Kidney tubule cell (primary cell): ENCODE data around the gene KAZN.
A peak's percentile ranks its signal among the peaks of the same experiment; 100 is the strongest.

ENCODE experiments used
- DNase-seq: peaks from one replicate; pipeline ENCODE4 v3.0.0-alpha.2; 2018; ENCODE audit warnings: low spot score

The KAZN gene

DNA sequence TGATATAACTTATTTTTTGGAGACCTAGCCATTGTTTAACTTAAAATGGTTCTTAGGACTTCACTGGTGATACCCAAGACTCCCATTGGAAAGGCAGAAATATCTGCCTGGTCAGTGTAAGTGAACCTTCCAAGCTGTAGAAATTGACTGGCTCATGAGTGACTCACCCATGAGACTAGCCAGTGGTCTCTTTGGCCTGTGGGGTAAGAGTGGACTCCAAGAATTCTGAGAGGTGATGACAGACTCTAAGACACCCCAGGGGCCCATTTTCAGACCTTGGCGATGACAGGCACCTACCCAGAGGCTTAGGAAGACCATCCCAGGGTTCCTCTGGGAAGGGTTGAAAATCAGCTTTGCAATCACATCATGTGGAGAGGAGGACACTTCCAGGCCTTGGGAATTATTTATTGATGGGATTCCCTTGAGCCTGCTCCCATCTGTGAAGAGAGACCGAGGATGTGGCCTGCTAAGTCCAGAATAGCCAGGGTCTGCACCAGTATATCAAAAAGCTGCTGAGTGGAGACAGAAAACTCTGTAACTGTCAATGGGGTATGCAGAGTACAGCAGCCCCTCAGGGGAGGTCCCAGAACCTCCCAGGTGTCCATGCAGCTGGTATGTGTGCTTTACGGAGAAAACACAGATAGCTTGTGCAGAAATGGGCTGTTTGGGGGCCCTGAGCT is 78.9 kb downstream of the KAZN start:
- peak; percentile 20 for DNase-seq

DNA sequence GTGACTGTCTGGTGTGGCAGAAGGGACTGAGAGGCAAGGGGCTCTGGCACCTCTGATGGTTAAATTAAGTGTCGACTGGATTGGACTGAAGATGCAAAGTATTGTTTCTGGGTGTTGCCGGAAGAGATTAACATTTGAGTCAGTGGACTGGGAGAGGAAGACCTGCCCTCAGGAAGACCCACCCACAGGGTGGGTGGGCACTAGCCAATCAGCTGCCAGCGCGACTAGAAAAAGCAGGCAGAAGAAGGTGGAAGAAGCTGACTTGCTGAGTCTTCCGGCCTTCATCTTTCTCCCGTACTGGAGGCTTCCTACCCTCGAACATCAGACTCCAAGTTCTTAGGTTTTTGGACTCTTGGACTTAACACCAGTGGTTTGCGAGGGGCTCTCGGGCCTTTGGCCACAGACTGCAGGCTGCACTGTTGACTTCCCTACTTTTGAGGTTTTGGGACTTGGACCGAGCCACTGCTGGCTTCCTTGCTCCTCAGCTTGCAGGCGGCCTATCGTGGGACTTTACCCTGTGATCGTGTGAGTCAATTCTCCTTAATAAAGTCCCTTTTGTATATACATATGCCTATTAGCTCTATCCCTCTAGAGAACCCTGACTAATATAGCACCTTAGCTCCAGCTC is 79.6 kb downstream of the KAZN start:
- no peak for DNase-seq

DNA sequence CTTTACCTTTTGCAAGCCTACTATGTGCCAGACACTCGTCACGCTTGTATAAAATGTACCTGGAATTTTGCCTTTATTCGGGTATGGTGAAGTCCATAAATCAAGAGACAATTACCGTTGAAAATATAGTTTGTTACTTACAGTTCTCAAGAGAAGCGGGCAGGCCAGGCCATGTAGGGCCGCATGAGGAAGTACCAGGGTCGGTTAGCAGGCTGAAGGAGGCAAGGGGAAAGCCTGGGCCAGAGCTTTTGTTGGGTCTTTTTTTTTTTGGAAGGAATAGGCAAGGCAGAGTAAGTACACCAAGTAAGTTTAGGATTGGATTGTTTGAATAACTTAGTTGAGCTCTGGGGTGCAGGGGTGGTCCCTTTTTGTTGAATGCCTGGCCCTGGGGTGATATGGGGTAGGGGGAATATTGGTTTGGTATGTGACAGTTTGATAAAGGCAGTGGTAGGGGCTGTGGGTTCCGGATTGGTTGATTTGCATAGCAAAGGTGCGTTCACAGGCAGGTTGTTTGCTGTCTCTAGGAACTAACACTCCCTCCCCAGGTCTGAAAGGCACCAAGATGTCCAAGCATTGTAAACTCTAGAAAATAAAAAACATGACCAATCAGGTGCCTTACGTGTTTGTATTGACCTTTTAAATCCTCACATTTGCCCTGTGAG is 80.7 kb downstream of the KAZN start:
- DNase-seq, result no peak

DNA sequence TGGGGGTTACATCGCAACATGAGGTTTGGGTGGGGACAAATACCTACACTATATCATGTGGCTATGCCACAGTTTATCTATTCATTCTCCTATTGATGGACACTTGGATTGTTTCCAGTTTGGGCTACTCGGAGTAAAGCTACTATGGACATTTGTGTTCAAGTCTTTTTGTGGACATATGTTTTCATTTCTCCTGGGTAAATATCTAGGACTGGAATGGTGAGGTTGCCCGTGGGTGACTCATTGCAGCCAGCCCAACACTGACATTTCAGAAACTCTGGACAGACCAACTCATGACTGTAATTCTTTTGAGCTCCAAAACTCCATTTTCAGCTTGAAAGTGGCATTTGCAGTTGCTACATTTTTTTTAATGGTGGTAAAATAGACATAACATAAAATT is 82.7 kb downstream of the KAZN start:
- DNase-seq, result peak; percentile 49

DNA sequence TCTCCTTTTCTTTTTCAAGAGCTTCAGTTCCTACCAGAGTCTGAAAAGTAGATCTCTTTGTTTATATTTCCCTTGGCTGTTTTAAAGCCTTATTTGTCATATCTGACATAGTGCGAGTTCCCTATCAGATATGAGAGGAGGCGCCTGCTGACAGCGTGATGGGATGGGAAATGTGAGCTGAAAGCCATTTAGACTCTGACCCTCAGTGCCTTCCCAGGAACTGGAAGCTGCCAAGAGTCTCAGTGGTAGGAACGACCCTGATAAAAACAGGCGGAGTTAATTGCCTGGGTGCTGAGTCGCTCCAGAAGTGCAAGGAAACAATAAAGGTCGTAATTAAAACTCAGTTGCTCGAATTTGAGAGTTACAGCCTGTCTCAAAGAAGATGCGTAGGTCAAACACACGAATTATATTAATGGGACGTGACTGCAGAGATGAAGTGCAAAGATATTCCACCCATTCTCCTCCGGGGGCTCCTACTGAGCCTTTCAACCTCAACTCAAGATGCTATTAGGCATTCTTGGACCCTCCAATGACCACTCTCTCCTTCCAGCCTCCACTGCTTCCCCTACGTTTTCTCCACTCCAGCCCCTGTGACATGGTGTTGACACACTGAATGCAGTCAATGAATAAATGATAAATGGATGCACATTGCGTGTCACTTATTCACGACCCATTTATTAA is 84.6 kb downstream of the KAZN start:
- no peak for DNase-seq

DNA sequence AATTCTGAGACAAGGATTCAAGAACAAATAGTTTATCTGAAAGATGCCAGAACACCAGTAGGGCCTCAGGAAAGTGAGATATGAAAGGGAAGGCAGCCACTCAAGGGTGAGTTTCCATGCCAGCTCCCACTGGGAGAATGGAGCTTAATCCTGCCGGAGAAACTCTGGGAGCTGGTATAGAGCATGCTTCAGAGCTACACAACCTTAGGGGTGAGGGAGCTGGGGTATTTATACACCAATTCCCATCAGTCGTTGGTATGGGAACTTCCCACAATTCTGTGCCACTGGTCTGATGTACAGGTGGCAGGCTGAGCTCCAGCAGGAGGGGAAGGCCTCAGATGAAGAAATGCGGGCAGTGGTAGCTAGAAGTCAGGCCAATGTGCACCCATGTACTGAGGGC is 86.6 kb downstream of the KAZN start:
- no peak for DNase-seq

DNA sequence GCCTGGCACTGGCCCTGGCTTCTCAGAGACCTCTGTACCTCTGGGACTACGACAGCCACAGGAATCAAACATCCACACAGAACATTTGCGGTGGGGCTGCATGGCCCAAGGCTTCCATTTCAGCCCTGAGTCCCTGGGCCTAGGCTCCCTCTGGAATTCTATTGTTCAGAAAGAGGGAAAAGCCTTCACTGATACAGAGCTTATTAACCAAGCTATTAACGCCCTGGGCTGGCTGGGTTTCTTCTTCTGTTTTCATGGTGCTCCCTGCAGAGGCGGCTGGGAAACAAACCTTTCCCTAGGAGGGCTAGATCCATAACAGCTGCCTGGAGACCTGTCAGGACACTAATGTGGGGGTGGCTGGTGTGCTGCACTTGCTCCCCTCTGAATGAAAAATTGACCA is 88.2 kb downstream of the KAZN start:
- DNase-seq, result no peak

DNA sequence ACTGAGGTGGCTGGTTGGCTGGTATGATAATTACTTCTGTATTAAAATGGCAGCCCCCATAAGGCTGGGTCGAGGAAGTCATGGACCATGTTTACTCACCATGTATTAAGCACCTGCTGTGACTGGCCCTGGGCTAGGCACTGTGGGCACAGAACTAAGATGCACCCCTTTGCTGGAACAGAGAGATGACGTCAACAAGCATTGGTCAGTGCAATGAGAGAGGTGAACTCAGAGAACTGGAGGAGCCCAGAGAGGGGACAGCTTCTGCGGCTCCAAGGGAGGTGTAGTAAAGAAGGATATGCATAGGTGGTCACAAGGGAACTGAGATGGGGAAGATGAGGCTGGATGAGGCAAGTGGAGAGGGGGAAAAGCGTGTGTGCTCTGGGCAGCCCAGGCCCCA is 88.7 kb downstream of the KAZN start:
- no peak for DNase-seq

DNA sequence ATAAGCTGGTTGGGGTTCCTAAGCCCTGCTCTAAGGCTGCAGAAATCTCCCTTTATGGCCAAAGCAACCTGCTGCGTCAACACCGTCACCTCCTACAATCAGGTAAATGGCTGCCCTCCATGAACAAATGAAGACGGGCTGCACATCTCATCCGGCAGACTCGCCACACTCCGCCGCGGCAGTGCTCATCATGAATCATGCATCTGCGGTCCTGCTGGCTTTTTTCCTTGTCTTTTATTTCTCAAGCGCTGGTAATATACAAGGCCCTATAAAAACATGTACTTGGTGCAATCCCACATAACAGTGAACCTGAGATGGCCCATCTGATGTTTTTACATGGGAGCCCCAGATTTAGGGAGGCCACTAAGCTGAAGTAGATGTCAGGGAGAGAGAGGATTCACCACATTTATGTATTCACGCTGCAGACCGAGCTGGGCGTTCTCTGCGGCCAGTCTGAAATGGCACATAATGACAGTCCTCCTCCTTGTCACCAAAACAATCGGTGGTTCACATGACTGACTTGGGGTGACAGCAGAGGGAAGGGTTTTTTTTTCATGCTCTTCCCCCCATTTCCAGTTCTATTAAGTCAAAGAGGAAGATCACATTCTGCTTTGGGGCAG is 91.6 kb downstream of the KAZN start:
- no peak for DNase-seq

DNA sequence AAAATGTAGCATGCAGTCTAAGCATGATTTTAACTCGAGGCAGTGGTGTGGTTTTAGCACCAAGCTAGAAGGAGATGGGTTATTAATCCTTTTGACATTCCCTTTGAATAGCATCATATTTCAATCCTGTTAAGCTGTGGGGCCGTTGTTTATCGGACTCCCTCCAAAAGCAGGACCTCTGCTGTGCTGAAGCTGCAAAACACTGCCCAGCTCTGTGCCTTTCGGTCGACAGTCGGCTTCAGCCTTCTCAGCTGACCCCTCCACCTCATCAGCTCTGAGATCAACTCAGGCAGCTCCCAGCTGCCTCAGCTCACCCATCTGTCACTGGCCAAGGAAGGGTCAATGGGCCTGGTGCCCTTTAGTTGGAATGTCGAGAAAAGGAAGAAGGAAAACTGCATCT is 95.5 kb downstream of the KAZN start:
- DNase-seq, result no peak

DNA sequence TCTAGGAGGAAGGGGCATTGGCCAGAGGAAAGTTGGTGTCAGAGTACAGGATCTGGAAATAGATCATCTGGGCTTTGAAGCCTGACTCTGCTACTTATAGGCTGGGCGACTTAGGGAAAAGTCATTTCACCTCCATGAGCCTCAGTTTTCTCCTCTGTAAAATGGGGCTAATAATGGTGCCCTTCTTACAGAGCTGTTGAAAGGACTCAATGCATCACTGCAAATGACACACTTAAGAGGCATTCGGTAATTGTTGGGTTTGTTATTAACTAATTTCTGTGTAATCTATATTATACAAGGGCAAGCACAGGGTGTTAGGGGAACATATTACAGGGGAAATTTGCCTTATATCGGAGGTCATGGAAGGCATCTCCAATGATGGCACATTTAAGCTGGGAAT is 96.1 kb downstream of the KAZN start:
- DNase-seq, result peak; percentile 46

DNA sequence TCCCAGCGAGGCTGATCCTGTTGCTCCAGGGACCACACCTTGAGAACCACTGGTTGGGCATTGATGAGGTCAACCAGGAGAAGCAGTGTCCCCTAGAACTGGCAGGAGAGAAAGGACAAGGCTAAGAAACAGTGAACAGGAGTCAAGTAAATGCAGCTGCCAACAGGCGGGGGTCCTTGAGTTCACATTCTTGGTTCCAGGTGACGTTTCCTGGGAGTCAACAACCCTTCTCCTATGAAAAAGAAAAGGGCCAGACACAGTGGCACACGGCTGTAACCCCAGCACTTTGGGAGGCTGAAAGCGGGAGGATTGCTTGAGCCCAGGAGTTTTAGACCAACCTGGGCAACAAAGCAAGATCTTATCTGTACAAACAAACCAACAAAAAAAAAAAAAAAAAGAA is 98.3 kb downstream of the KAZN start:
- no peak for DNase-seq

DNA sequence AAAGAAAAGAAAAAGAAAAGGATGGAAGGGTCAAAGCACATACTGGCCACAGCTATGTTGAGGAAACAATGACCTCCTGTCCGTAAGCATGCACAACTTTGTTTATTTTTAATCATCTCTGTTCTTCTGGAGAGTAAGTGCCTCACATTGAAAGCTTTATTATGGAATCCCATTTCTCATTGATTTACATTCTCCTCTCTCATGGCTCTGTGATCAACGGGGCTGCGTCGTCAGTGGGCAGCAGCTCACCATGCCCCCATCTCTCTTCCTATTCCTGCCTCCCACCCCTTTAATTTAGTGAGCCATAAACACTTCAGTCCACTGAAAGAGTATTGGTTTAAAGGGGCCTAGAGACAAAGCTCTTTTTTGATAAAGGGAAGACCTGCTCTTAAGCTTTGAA is 98.9 kb downstream of the KAZN start:
- no peak for DNase-seq

DNA sequence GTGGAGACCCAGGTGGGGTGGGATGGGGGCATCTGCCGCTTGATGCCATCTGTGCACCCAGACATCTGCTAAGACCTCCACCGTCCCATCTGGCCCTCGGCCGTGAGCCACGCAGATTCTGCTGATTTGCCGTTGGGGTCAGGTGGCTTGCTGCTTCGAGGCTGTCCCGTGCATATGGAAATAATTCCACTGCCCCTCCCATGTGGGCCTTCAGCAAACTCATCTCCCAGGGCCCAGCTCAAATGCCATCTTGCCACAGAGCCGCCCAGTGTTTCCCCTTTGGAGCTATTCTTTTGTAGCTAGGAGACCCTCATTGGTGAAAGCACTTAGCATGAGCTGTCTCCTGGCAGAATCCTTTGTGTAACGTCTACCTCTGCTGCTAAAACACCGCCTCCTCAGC is 99.8 kb downstream of the KAZN start:
- no peak for DNase-seq

DNA sequence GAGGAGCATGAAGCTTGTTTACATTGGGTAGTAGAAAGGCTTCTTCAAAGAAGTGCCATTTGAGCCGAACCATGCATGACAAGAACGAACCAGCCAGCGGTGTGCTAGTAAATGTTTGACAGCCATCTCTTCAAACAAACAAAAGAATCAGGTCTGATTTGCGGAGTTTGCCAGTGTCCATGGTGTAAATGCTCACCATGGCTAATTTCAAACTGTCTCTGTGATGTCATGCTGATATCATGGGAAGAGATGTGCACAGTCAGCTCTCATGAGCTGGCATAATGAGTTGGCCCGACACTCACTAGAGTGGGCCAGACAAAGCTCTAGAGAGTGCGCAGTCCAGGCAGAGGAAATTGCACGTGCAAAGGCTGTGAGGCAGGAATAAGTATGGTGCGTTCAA is 101.1 kb downstream of the KAZN start:
- DNase-seq, result peak; percentile 88

DNA sequence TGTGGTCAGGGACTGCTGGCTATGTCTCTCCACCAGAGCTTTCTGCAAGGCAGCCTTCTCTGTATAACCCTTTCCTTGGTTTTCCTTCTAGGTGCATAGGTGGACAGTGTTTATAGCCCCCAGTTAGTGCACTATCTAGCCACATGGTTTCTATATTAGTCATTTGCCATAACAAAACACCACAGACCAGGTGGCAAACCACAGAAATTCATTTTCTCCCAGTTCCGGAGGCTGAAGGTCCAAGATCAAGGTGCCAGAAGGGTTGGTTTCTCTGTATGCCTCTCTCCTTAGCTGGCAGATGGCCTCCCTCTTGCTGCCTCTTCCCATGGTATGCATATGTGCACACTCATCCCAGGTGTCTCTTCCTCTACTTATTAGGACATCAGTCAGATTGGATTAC is 106.4 kb downstream of the KAZN start:
- peak; percentile 90 for DNase-seq

DNA sequence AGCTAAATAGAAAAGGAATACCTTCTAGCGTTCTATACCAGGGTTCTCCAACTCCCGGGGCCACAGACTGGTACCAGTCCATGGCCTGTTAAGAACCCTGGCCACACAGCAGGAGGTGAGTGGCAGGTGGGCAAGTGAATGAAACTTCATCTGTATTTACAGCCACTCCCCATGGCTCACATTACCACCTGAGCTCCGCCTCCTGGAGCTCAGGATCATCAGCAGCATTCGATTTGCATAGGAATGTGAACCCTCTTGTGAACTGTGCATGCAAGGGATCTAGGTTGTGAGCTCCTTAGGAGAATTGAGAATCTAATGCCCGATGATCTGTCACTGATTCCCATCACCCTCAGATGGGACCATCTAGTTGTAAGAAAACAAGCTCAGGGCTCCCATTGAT is 107.3 kb downstream of the KAZN start:
- DNase-seq, result no peak

DNA sequence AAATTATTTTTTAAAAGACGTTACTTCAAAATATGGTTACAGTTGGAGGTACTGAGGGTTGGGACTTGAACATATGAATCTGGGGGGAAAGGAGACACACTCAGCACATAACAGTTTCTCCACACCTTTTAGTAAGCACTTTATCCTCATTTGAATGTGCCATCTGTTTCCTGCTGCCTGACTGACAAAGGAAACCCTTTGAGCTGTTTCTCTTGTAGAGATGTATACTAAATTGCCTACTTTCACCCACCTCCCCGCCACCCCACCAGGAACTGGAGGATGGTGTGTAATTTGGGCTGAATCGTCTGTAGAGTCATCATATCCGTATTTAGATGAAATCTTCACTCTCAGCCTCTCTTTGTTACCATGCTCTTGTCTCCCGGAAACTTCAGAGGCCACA is 108.1 kb downstream of the KAZN start:
- no peak for DNase-seq

DNA sequence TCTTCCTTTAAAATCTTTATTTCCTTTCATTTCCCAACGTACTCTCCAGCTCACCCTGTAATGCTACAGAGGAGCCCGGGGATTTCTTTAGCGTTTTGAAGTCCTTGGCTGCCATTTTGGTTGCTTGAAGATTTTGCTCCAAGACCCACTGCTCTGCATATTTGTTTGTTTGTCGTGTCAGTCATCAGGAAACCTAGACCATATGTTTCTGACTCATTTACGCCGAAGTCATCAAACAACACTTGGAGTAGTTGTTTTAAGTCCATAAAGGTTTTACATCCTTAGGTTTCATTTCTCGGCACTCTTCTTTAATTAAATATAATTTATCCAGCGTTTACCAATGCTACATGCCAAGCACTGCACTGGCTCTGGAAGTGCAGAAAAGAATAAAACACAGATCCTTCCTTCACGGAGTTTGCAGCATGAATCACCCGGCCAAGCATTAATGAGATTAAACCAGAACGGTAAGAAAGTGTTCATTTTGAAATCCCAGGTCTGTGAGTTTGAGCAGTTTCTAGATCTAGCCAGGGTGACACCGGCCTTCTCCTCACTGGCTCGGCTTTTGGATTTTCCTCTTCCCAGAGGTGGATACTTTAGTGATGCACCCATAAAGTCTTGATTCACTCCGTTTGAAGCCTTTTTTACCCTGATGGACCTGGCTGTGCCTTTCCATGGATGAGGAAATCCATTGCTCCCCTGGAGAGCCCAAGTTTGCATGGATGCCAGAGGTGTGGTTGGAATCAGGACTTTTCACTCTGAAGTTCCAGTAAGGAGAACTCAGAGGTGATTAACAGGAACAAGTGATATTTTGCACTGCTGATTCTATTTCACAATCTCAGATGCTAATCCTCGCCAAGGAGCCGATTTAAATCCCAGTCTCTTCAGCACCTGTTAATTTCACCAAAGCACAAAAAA is 109.3 kb downstream of the KAZN start:
- peak; percentile 24 for DNase-seq

DNA sequence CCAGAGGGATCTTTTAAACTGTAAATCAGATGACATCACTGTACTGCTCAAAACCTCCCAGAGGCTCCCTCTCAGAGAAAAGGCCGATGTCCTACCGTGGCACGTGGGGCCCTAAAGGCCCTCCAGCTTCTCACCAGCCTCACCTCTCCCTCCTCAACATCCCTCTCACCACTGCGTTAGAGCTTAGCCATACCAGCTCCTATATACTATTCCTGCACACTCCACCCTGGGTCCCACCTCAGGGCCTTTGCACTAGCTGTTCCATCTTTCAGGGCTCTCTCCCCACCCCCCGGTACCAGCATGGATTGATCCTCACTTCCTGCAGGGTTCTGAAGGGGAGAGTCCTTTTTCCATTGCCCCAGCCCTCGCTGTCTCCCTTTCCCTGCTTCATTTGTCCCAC is 111.8 kb downstream of the KAZN start:
- DNase-seq, result no peak

DNA sequence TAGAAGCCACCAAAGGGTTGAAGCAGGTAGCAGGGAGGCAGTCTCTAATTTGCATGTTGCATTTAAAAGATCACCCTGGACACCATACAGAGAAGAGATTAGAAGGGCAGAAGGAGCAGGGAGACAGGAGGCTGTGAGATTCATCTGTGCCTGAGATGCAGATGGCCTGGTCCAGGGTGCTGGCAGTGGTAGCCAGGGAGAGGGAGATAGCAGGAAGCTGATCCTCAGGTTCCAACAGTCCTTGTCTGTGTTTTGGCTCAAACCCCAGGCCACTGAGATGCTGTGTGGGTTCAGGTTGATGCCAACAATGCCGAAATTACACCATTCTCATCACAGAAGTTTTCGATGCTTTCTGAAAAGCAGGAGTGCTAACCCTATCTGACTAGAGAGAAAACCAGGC is 113.7 kb downstream of the KAZN start:
- DNase-seq, result no peak

DNA sequence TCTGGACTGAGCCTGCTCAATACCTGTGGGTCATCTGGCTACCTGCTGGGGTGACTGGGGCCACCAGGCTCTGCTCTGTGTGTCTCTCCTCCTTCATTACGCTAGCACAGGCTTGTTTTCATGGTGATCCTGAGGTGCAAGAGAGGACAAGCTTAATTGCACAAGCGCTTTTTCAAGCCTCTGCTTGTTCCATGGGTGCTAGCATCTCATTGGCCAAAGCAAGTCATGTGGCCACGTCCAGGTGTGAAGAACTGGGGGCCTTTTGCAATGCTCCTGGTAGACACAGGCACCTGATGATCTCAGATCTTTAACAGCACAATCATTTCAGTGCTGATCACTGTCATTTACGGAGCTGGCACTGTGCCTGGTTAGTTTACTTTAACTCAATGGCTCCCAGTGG is 114.6 kb downstream of the KAZN start:
- no peak for DNase-seq
